GM21786 (cell line): ENCODE measurements around the gene DCTN2.
"Not testable (repeated sequence)": the region's sequence is repeated elsewhere in the genome, so short reads cannot be mapped to it uniquely, and the experiment has no call there.

Experiments used
- ATAC-seq: cut with Tn5 transposase; IDR thresholded peaks from one replicate; pipeline ENCODE4 v1.9.1; 2021; ENCODE audit not compliant: unreplicated experiment

Gene DCTN2

GRCh38 chr12:57517187-57517586 is 29.8 kb downstream of the DCTN2 start:
- no peak for ATAC-seq

- ATAC-seq = no peak
Measured at GRCh38 chr12:57516617-57517153, 30.3 kb downstream of the DCTN2 start.

GRCh38 chr12:57515934-57516541 is 31.0 kb downstream of the DCTN2 start:
- ATAC-seq = no peak

- no peak for ATAC-seq
Measured at GRCh38 chr12:57515408-57515933, 31.5 kb downstream of the DCTN2 start.

- ATAC-seq = no peak
Measured at GRCh38 chr12:57514720-57515407, 32.1 kb downstream of the DCTN2 start.

- not testable (repeated sequence) for ATAC-seq
Measured at GRCh38 chr12:57514246-57514645, 32.7 kb downstream of the DCTN2 start.

GRCh38 chr12:57513677-57514076 is 33.3 kb downstream of the DCTN2 start:
- ATAC-seq = not testable (repeated sequence)

GRCh38 chr12:57513266-57513665 is 33.7 kb downstream of the DCTN2 start:
- ATAC-seq = no peak

- ATAC-seq = no peak
Measured at GRCh38 chr12:57512665-57513064, 34.3 kb downstream of the DCTN2 start.

- ATAC-seq = no peak
Measured at GRCh38 chr12:57511588-57512325, 35.2 kb downstream of the DCTN2 start.

GRCh38 chr12:57511161-57511560 is 35.8 kb downstream of the DCTN2 start:
- ATAC-seq = no peak

- ATAC-seq = not testable (repeated sequence)
Measured at GRCh38 chr12:57507796-57508195, 39.2 kb downstream of the DCTN2 start.

GRCh38 chr12:57506541-57506940 is 40.5 kb downstream of the DCTN2 start:
- ATAC-seq = not testable (repeated sequence)

- not testable (repeated sequence) for ATAC-seq
Measured at GRCh38 chr12:57502311-57502969, 44.6 kb downstream of the DCTN2 start.

GRCh38 chr12:57500213-57500612 is 46.8 kb downstream of the DCTN2 start:
- ATAC-seq = no peak

GRCh38 chr12:57498571-57498970 is 48.4 kb downstream of the DCTN2 start:
- ATAC-seq = no peak

- no peak for ATAC-seq
Measured at GRCh38 chr12:57498132-57498502, 48.9 kb downstream of the DCTN2 start.

- no peak for ATAC-seq
Measured at GRCh38 chr12:57497223-57498131, 49.5 kb downstream of the DCTN2 start.

- ATAC-seq = no peak
Measured at GRCh38 chr12:57496822-57497221, 50.2 kb downstream of the DCTN2 start.
